Spleen (tissue), 11 donors: Measurements from ENCODE around the gene BRAF. TPM values are rescaled to one million over a fixed set of nuclear protein-coding genes. Genes with fewer than 3 reads are reported as not detected.

ENCODE experiments used
- DNase-seq: peaks from one replicate; pipeline ENCODE4 v3.0.0-alpha.2; 2020
- H3K27ac ChIP-seq, 8 donors: fragments of 200-600 bp; sonication (generic) in 7 of 8; 1 replicate in 4 of 8; 2 replicates in 4 of 8; pipeline versions ENCODE4 v1.5.0 to v1.8.0; 2016 to 2021; ENCODE audit warnings: inconsistent platforms in 4 of 8, mild to moderate bottlenecking in 4 of 8, moderate library complexity in 1 of 8
- H3K27me3 ChIP-seq, 7 donors: fragments of 200-600 bp; sonication (generic) in 6 of 7; replicated peaks in 1 of 7; 1 replicate in 4 of 7; 2 replicates in 3 of 7; pipeline versions ENCODE4 v1.5.0 to v1.8.0; 2016 to 2021; ENCODE audit warnings: inconsistent platforms in 3 of 7, mild to moderate bottlenecking in 1 of 7
- H3K36me3 ChIP-seq, 6 donors: fragments of 200-600 bp; sonication (generic) in 5 of 6; 1 replicate in 4 of 6; 2 replicates in 2 of 6; pipeline versions ENCODE4 v1.5.0 to v1.8.0; 2016 to 2021; ENCODE audit warnings: inconsistent platforms in 2 of 6
- H3K4me1 ChIP-seq, 6 donors: fragments of 200-600 bp; sonication (generic) in 5 of 6; 1 replicate in 3 of 6; 2 replicates in 3 of 6; pipeline versions ENCODE4 v1.5.0 to v1.8.0; 2016 to 2021; ENCODE audit warnings: inconsistent platforms in 3 of 6
- H3K4me3 ChIP-seq, 8 donors: fragments of 200-600 bp; sonication (generic) in 7 of 8; 1 replicate in 4 of 8; 2 replicates in 4 of 8; pipeline versions ENCODE4 v1.5.0 to v1.8.0; 2016 to 2021; ENCODE audit warnings: inconsistent platforms in 4 of 8, mild to moderate bottlenecking in 4 of 8, moderate library complexity in 2 of 8
- H3K9me3 ChIP-seq, 8 donors: fragments of 200-600 bp; sonication (generic) in 7 of 8; 1 replicate in 4 of 8; 2 replicates in 4 of 8; pipeline versions ENCODE4 v1.5.0 to v1.8.0; 2016 to 2021; ENCODE audit warnings: inconsistent platforms in 4 of 8
- POLR2A ChIP-seq, 3 donors: fragments of 450-650 bp; IDR thresholded peaks; one replicate each; pipeline ENCODE4 v1.5.1; 2017; ENCODE audit warnings: antibody characterized with exemption in 3 of 3, mild to moderate bottlenecking in 1 of 3
- POLR2AphosphoS5 ChIP-seq, 3 donors: sonication (generic); formaldehyde crosslinking; IDR thresholded peaks; one replicate each; pipeline ENCODE4 v1.5.1; 2017; ENCODE audit warnings: antibody characterized with exemption in 3 of 3
- WGBS, 5 donors: extraction: QIAGEN DNeasy Blood & Tissue Kit in 3 of 5; methylation state at CpG; one replicate each; pipeline versions ENCODE4 v1.1.5 to v1.1.7; 2013 to 2018; 5-methylcytosine and 5-hydroxymethylcytosine counted together
- intact Hi-C: fragments of 100-400 bp; cut with DNase I; formaldehyde crosslinking; loops from one replicate; pipeline ENCODE4 v1.15.0; 2023; ENCODE audit warnings: low total_unique reads
- polyA plus RNA-seq, 3 donors: library from polyadenylated mRNA; stranded (reverse); fragments of 200-250 nt; gene quantifications; one replicate each; pipeline ENCODE4 v1.2.1, GENCODE V29; 2013
- total RNA-seq, 7 donors: library from RNA; depleted of rRNA in 3 of 7; stranded (reverse); fragments of >200 nt in 3 of 7; fragmentation: NEBNext Ultra II Directional in 4 of 7; extraction: Animal tissue kit (Norgen Biotek cat#: 25700) in 4 of 7; gene quantifications; one replicate each; pipeline versions ENCODE4 v1.1.0 to v1.2.1, GENCODE V29; 2016 to 2021
- TF ChIP-seq, protein P1 (sequence below), 11 experiments: fragments of 200-600 bp in 7 of 11; fragments of 450-650 bp in 4 of 11; sonication (generic) in 4 of 11; IDR thresholded peaks in 8 of 11; conservative IDR thresholded peaks in 3 of 11; 1 replicate in 7 of 11; 2 replicates in 4 of 11; pipeline versions ENCODE4 v1.4.0 to v1.8.0; 2016 to 2021; ENCODE audit warnings: antibody characterized with exemption in 11 of 11, inconsistent platforms in 4 of 11, mild to moderate bottlenecking in 1 of 11
- donor health status: healthy with polysubstance abuse.
- donor health status: DM: no; HTN: no; CAD: no; lungs with moderate emphysema.
- donor health status: DM: no; HTN: no; CAD: no.
- donor health status: Bipolar disorder and iron deficiency.
- donor health status: healthy.
- donor health status: DM: no; HTN: no; CAD: no.
- donor health status: DM: yes; HTN: yes; CAD: no.

BRAF gene
- total and polyA plus RNA-seq, 10 donors, result 4.3 to 82.7 (median 49.3) TPM

DNA sequence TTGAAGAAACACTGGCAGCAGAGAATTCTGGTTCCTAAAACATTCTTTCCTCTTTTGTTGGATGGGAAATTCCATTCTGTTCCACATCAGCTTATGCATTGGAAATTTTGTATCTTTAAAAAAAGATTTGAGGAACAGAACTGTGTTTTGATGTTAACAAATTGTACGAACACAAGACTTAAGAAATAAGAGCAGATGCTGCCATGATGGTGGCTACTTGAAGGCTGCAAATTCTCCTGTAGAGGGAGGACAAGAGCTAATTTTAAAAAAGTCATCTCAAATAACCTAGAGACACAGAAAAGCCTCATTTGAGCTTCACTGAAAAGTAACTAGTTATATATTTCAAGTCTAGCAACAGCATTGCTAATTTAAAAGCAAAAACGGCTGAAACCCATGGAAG is 198.4 kb downstream of the BRAF start:
- Histone ChIP-seq H3K4me1 (peaks cover 0 to 9% (median 0%) of the 10 kb centered on the region in 6 donors), H3K27me3 (no peaks in the 10 kb centered on the region), H3K9me3 (no peaks in the 10 kb centered on the region), H3K36me3 (peaks cover 0 to 44% (median 7%) of the 10 kb centered on the region in 6 donors), H3K4me3 (no peak overlapping the region), H3K27ac (no peak overlapping the region)
- intact Hi-C loops, result no loop called here
- TF ChIP-seq, protein P1, sequence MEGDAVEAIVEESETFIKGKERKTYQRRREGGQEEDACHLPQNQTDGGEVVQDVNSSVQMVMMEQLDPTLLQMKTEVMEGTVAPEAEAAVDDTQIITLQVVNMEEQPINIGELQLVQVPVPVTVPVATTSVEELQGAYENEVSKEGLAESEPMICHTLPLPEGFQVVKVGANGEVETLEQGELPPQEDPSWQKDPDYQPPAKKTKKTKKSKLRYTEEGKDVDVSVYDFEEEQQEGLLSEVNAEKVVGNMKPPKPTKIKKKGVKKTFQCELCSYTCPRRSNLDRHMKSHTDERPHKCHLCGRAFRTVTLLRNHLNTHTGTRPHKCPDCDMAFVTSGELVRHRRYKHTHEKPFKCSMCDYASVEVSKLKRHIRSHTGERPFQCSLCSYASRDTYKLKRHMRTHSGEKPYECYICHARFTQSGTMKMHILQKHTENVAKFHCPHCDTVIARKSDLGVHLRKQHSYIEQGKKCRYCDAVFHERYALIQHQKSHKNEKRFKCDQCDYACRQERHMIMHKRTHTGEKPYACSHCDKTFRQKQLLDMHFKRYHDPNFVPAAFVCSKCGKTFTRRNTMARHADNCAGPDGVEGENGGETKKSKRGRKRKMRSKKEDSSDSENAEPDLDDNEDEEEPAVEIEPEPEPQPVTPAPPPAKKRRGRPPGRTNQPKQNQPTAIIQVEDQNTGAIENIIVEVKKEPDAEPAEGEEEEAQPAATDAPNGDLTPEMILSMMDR (IDR thresholded peaks at IDR 0.05 in 8 of 11, conservative IDR thresholded peaks at IDR 0.05 in 3 of 11), result peak in 1 of 11 experiments; percentile 23
- no peak for TF ChIP-seq POLR2A (IDR thresholded peaks at IDR 0.05)
- TF ChIP-seq POLR2AphosphoS5 (IDR thresholded peaks at IDR 0.05), result no peak
- 73 to 85% (median 83%) methylated on average over 2 of the region's 2 CpGs for WGBS, 5 donors
- DNase-seq, result no peak

DNA sequence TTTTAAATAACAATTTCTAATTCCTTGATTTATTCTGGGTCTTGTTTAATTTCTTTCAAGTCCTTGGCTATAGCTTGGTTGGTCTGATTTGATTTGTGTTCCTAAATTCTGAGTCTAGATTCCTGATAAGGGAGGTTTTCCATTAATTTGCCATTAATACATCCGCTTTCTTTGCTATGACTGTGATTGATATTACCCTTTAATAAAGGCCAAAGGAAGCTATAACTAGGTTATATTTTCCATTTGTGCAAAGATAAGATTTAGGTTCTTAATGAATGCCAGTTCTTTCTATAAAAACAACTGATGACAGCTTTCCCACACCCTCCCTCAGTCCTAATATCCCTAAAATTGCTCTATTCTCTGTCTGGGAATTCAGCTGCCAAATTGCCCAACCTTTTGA is 200.0 kb downstream of the BRAF start:
- H3K36me3 ChIP-seq, result peaks cover 0 to 32% (median 7%) of the 10 kb centered on the region in 6 donors
- no peak overlapping the region for H3K27ac ChIP-seq
- WGBS, 5 donors, result 94 to 100% (median 94%) methylated on average over 1 of the region's 1 CpG
- no peak for DNase-seq
- H3K4me1 ChIP-seq, result peaks cover 0 to 13% (median 2%) of the 10 kb centered on the region in 6 donors
- no peaks in the 10 kb centered on the region for H3K27me3 ChIP-seq
- TF ChIP-seq POLR2AphosphoS5 (IDR thresholded peaks at IDR 0.05), result no peak
- TF ChIP-seq POLR2A (IDR thresholded peaks at IDR 0.05), result no peak
- TF ChIP-seq, protein P1 (IDR thresholded peaks at IDR 0.05 in 8 of 11, conservative IDR thresholded peaks at IDR 0.05 in 3 of 11), result no peak
- intact Hi-C loops, result loop anchor here (5.0 kb wide), 1 partner anchor 48 kb away; no protein-coding TSS in a partner anchor
- no peak overlapping the region for H3K4me3 ChIP-seq
- H3K9me3 ChIP-seq, result no peaks in the 10 kb centered on the region

DNA sequence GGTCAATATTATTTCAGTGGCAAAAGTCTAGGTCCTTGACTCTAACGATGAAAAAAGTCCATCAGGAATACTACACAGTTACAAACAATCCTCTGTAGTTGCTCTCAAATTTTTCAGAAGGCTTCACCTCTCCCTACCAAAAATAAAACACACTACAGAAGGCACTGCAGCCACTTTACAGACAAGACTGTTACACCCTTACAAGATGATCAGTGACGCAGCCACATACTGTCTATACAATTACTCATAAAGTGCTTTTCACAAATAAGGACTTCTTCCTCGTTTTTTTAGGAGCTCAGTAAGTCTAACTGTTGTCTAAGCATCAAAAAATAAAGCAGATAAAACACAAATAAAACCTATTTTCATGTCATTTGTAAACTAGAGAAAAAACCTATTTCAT is 201.2 kb downstream of the BRAF start:
- Histone ChIP-seq H3K36me3 (peaks cover 0 to 22% (median 7%) of the 10 kb centered on the region in 6 donors), H3K27me3 (no peaks in the 10 kb centered on the region)
- WGBS, 5 donors, result 87 to 94% (median 90%) methylated on average over 3 of the region's 3 CpGs

DNA sequence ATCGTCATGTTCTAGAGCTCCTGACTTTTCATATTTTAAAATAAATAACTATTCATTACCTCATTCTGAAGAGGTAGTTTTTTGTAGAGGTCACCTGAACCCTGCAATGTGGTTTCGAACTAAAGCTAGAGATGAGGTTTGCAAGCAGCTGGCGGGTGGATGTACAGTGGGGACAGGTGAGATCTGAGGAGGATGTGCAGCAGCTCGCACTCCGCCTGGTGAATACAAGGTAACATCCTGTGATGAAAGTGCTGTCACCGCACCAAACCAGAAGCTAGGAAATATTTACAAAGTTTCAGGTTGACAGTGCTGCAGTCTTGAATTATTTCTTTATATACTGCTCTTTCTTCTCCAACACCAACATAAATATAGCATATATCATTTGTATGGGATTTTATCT is 201.7 kb downstream of the BRAF start:
- no peaks in the 10 kb centered on the region for H3K9me3 ChIP-seq
- H3K4me1 ChIP-seq, result peaks cover 0 to 19% (median 4%) of the 10 kb centered on the region in 6 donors
- no peaks in the 10 kb centered on the region for H3K27me3 ChIP-seq
- TF ChIP-seq, protein P1 (IDR thresholded peaks at IDR 0.05 in 8 of 11, conservative IDR thresholded peaks at IDR 0.05 in 3 of 11), result no peak
- TF ChIP-seq POLR2AphosphoS5 (IDR thresholded peaks at IDR 0.05) (no peak), POLR2A (IDR thresholded peaks at IDR 0.05) (no peak)
- peaks cover 0 to 22% (median 7%) of the 10 kb centered on the region in 6 donors for H3K36me3 ChIP-seq
- H3K27ac ChIP-seq, result no peak overlapping the region
- no peak for DNase-seq
- no peak overlapping the region for H3K4me3 ChIP-seq
- intact Hi-C loops, result loop anchor here (5.0 kb wide), 1 partner anchor 49 kb away; no protein-coding TSS in a partner anchor
- 59 to 80% (median 71%) methylated on average over 6 of the region's 6 CpGs for WGBS, 5 donors

More for the DNA sequence above, 201.2 kb downstream of the BRAF start:
- TF ChIP-seq, protein P1 (IDR thresholded peaks at IDR 0.05 in 8 of 11, conservative IDR thresholded peaks at IDR 0.05 in 3 of 11), result no peak
- TF ChIP-seq POLR2A (IDR thresholded peaks at IDR 0.05), result no peak
- TF ChIP-seq POLR2AphosphoS5 (IDR thresholded peaks at IDR 0.05), result no peak
- Histone ChIP-seq H3K27ac (no peak overlapping the region), H3K9me3 (no peaks in the 10 kb centered on the region), H3K4me1 (peaks cover 0 to 19% (median 4%) of the 10 kb centered on the region in 6 donors), H3K4me3 (no peak overlapping the region)
- no peak for DNase-seq
- intact Hi-C loops, result loop anchor here (5.0 kb wide), 1 partner anchor 49 kb away; no protein-coding TSS in a partner anchor
